HG03439 (cell line): ENCODE data around the gene CGB7.
"Not testable (repeated sequence)": the region's sequence is repeated elsewhere in the genome, so short reads cannot be mapped to it uniquely, and the experiment has no call there.

ENCODE experiments used
- ATAC-seq: cut with Tn5 transposase; IDR thresholded peaks from one replicate; pipeline ENCODE4 v1.9.1; 2021; ENCODE audit warnings: mild to moderate bottlenecking, moderate library complexity; ENCODE audit not compliant: unreplicated experiment

CGB7 gene

GRCh38 chr19:49073514-49074378 is 16.2 kb upstream of the CGB7 start:
- no peak for ATAC-seq

GRCh38 chr19:49071860-49072547 is 14.5 kb upstream of the CGB7 start:
- ATAC-seq, result no peak

GRCh38 chr19:49070416-49070815 is 12.9 kb upstream of the CGB7 start:
- ATAC-seq, result no peak

GRCh38 chr19:49069026-49069425 is 11.5 kb upstream of the CGB7 start:
- ATAC-seq, result no peak

GRCh38 chr19:49067554-49067953 is 10.0 kb upstream of the CGB7 start:
- no peak for ATAC-seq

- no peak for ATAC-seq
These were observed 8.5 kb upstream of the CGB7 start for GRCh38 chr19:49065905-49066512.

GRCh38 chr19:49064768-49065611 is 7.4 kb upstream of the CGB7 start, which contains the start of gene NTF4:
TSS of gene NTF4 (minus strand) at chr19:49064818. CDS start at chr19:49061997, 2,821 bp downstream.
- no peak for ATAC-seq

- no peak for ATAC-seq
These were observed 6.6 kb upstream of the CGB7 start for GRCh38 chr19:49064029-49064629.

- ATAC-seq, result no peak
These were observed 3.9 kb upstream of the CGB7 start for GRCh38 chr19:49061445-49061844.

- no peak for ATAC-seq
These were observed 3.5 kb upstream of the CGB7 start for GRCh38 chr19:49061000-49061399.

GRCh38 chr19:49059053-49059452 is 1.5 kb upstream of the CGB7 start:
- ATAC-seq, result no peak

- ATAC-seq, result no peak
These were observed 1.0 kb upstream of the CGB7 start for GRCh38 chr19:49058562-49058961.

- ATAC-seq, result not testable (repeated sequence)
These were observed 500 bp downstream of the CGB7 start for GRCh38 chr19:49056902-49057596.

- no peak for ATAC-seq
These were observed 1.2 kb downstream of the CGB7 start for GRCh38 chr19:49056101-49056901.

GRCh38 chr19:49050376-49051033 is 7.0 kb downstream of the CGB7 start:
- not testable (repeated sequence) for ATAC-seq

- ATAC-seq, result not testable (repeated sequence)
These were observed 7.7 kb downstream of the CGB7 start for GRCh38 chr19:49049834-49050233.

GRCh38 chr19:49049011-49049410 is 8.5 kb downstream of the CGB7 start, which contains the start of gene CGB8:
TSS of gene CGB8 (minus strand) at chr19:49049111. CDS start at chr19:49048739, 372 bp downstream.
- ATAC-seq, result not testable (repeated sequence)

- ATAC-seq, result not testable (repeated sequence)
These were observed 14.0 kb downstream of the CGB7 start, which contains the start of gene CGB5 for GRCh38 chr19:49043548-49043947. TSS of gene CGB5 (plus strand) at chr19:49043848. CDS start at chr19:49044210, 362 bp downstream.
